PFSK-1 (cell line): ENCODE results near the gene STK32B.

Experiments
- POLR2AphosphoS5 ChIP-seq: IDR thresholded peaks from 2 replicates; pipeline ENCODE4 v1.6.1; 2012; ENCODE audit warnings: low read depth, mild to moderate bottlenecking, control low read depth, low read length, moderate library complexity
- TF ChIP-seq, protein P1 (sequence below), 2 experiments: IDR thresholded peaks; 2 replicates each; pipeline versions ENCODE4 v1.6.1 to v1.8.0; 2011 to 2012; ENCODE audit warnings: low read depth in 2 of 2, low read length in 2 of 2, control low read depth in 1 of 2, inconsistent platforms in 1 of 2, mild to moderate bottlenecking in 1 of 2, moderate library complexity in 1 of 2; ENCODE audit not compliant: insufficient read depth in 1 of 2

DNA sequence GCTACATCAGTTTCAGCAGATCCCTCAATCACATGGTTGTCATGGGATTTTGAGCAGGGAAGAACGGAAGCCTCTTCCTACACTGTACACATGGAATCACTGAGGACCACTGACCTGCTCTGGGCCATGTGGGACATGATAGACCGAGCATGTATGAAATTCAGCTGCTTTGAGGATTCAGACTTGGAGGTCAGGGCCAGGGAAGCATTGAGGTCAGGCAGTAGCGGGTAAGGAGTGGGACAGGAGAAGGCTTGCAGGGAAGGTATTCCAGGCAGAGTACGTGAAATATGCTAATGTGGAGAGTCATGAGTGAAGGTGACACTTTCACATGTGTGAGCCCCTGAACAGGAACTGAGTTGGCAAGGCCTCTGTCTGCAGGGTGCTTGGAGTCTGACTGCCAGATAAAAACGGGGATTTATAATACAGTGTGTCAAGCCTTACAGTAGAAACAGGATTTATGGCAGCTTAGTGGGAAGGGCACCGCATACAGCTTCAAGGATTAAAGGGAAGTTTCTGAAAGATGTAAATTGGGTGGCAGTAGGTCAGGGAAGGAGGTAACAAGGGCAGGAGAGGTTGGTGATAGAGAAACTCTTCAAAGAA lies 111.7 kb downstream of the STK32B start:
- no peak for TF ChIP-seq POLR2AphosphoS5
- TF ChIP-seq, protein P1, sequence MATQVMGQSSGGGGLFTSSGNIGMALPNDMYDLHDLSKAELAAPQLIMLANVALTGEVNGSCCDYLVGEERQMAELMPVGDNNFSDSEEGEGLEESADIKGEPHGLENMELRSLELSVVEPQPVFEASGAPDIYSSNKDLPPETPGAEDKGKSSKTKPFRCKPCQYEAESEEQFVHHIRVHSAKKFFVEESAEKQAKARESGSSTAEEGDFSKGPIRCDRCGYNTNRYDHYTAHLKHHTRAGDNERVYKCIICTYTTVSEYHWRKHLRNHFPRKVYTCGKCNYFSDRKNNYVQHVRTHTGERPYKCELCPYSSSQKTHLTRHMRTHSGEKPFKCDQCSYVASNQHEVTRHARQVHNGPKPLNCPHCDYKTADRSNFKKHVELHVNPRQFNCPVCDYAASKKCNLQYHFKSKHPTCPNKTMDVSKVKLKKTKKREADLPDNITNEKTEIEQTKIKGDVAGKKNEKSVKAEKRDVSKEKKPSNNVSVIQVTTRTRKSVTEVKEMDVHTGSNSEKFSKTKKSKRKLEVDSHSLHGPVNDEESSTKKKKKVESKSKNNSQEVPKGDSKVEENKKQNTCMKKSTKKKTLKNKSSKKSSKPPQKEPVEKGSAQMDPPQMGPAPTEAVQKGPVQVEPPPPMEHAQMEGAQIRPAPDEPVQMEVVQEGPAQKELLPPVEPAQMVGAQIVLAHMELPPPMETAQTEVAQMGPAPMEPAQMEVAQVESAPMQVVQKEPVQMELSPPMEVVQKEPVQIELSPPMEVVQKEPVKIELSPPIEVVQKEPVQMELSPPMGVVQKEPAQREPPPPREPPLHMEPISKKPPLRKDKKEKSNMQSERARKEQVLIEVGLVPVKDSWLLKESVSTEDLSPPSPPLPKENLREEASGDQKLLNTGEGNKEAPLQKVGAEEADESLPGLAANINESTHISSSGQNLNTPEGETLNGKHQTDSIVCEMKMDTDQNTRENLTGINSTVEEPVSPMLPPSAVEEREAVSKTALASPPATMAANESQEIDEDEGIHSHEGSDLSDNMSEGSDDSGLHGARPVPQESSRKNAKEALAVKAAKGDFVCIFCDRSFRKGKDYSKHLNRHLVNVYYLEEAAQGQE (IDR thresholded peaks at IDR 0.05; ENCODE audit: insufficient read depth in 1 of 2, low read depth in 2 of 2, low read length in 2 of 2): no peak
